ENCODE data around the gene ZNF619.
"Not testable (repeated sequence)": the region's sequence is repeated elsewhere in the genome, so short reads cannot be mapped to it uniquely, and the experiment has no call there.

Gene ZNF619

GRCh38 chr3:40455328-40455727 is 21.6 kb upstream of the ZNF619 start:
- peaks cover 18% of the 10 kb centered on the region for H3K36me3 ChIP-seq (ENCODE audit: control insufficient read depth, insufficient read depth, low read length)
- no peak overlapping the region for H3K4me3 ChIP-seq (ENCODE audit: low read depth, low read length)
- H3K4me1 ChIP-seq (ENCODE audit: control insufficient read depth, insufficient read depth, low read length): peaks cover 6% of the 10 kb centered on the region
- no peak overlapping the region for H3K9ac ChIP-seq (ENCODE audit: low read depth, low read length)
- no peaks in the 10 kb centered on the region for H3K27me3 ChIP-seq (ENCODE audit: control insufficient read depth, insufficient read depth, low read length)
- no peaks in the 10 kb centered on the region for H3K9me3 ChIP-seq (ENCODE audit: control insufficient read depth, insufficient read depth, low read length)

GRCh38 chr3:40456279-40456939 is 20.5 kb upstream of the ZNF619 start:
- Histone ChIP-seq H3K4me3 (ENCODE audit: low read depth, low read length) (peak overlapping the region; percentile 95), H3K36me3 (ENCODE audit: control insufficient read depth, insufficient read depth, low read length) (peaks cover 29% of the 10 kb centered on the region), H3K9ac (ENCODE audit: low read depth, low read length) (peak overlapping the region; percentile 66), H3K9me3 (ENCODE audit: control insufficient read depth, insufficient read depth, low read length) (no peaks in the 10 kb centered on the region), H3K4me1 (ENCODE audit: control insufficient read depth, insufficient read depth, low read length) (peaks cover 6% of the 10 kb centered on the region), H3K27me3 (ENCODE audit: control insufficient read depth, insufficient read depth, low read length) (no peaks in the 10 kb centered on the region)

GRCh38 chr3:40456940-40457823 is 19.7 kb upstream of the ZNF619 start, which contains the start of gene RPL14:
RPL14 (plus strand) TSS chr3:40457339; CDS start chr3:40457472, 133 bp downstream.
- Histone ChIP-seq H3K9ac (ENCODE audit: low read depth, low read length) (peak within 1 kb of the TSS; percentile 96), H3K9me3 (ENCODE audit: control insufficient read depth, insufficient read depth, low read length) (no peaks in the 10 kb centered on the region), H3K4me3 (ENCODE audit: low read depth, low read length) (peak within 1 kb of the TSS; percentile 95), H3K36me3 (ENCODE audit: control insufficient read depth, insufficient read depth, low read length) (peaks cover 31% of the 10 kb centered on the region), H3K4me1 (ENCODE audit: control insufficient read depth, insufficient read depth, low read length) (peaks cover 6% of the 10 kb centered on the region), H3K27me3 (ENCODE audit: control insufficient read depth, insufficient read depth, low read length) (no peaks in the 10 kb centered on the region)

GRCh38 chr3:40458473-40458872 is 18.4 kb upstream of the ZNF619 start:
- Histone ChIP-seq H3K4me1 (ENCODE audit: control insufficient read depth, insufficient read depth, low read length) (peaks cover 6% of the 10 kb centered on the region), H3K36me3 (ENCODE audit: control insufficient read depth, insufficient read depth, low read length) (peaks cover 33% of the 10 kb centered on the region)

GRCh38 chr3:40460481-40460880 is 16.4 kb upstream of the ZNF619 start:
- H3K4me1 ChIP-seq (ENCODE audit: control insufficient read depth, insufficient read depth, low read length); H3K9me3 ChIP-seq (ENCODE audit: control insufficient read depth, insufficient read depth, low read length); H3K27me3 ChIP-seq (ENCODE audit: control insufficient read depth, insufficient read depth, low read length); H3K4me3 ChIP-seq (ENCODE audit: low read depth, low read length); H3K9ac ChIP-seq (ENCODE audit: low read depth, low read length): not testable (repeated sequence)
- H3K36me3 ChIP-seq (ENCODE audit: control insufficient read depth, insufficient read depth, low read length): peaks cover 33% of the 10 kb centered on the region

More at GRCh38 chr3:40458473-40458872, 18.4 kb upstream of the ZNF619 start:
- Histone ChIP-seq H3K9ac (ENCODE audit: low read depth, low read length) (no peak overlapping the region), H3K27me3 (ENCODE audit: control insufficient read depth, insufficient read depth, low read length) (no peaks in the 10 kb centered on the region), H3K9me3 (ENCODE audit: control insufficient read depth, insufficient read depth, low read length) (no peaks in the 10 kb centered on the region), H3K4me3 (ENCODE audit: low read depth, low read length) (peak overlapping the region; percentile 95)

- Histone ChIP-seq H3K9ac (ENCODE audit: low read depth, low read length) (no peak overlapping the region), H3K27me3 (ENCODE audit: control insufficient read depth, insufficient read depth, low read length) (no peaks in the 10 kb centered on the region), H3K36me3 (ENCODE audit: control insufficient read depth, insufficient read depth, low read length) (peaks cover 33% of the 10 kb centered on the region), H3K4me3 (ENCODE audit: low read depth, low read length) (no peak overlapping the region), H3K9me3 (ENCODE audit: control insufficient read depth, insufficient read depth, low read length) (no peaks in the 10 kb centered on the region), H3K4me1 (ENCODE audit: control insufficient read depth, insufficient read depth, low read length) (peaks cover 6% of the 10 kb centered on the region)
Observed at GRCh38 chr3:40461161-40461560, 15.8 kb upstream of the ZNF619 start.

- not testable (repeated sequence) for H3K4me3 ChIP-seq (ENCODE audit: low read depth, low read length); H3K4me1 ChIP-seq (ENCODE audit: control insufficient read depth, insufficient read depth, low read length); H3K9ac ChIP-seq (ENCODE audit: low read depth, low read length); H3K9me3 ChIP-seq (ENCODE audit: control insufficient read depth, insufficient read depth, low read length); H3K27me3 ChIP-seq (ENCODE audit: control insufficient read depth, insufficient read depth, low read length)
- peaks cover 33% of the 10 kb centered on the region for H3K36me3 ChIP-seq (ENCODE audit: control insufficient read depth, insufficient read depth, low read length)
Observed at GRCh38 chr3:40462838-40463237, 14.1 kb upstream of the ZNF619 start.

GRCh38 chr3:40463579-40463978 is 13.3 kb upstream of the ZNF619 start:
- Histone ChIP-seq H3K27me3 (ENCODE audit: control insufficient read depth, insufficient read depth, low read length) (no peaks in the 10 kb centered on the region), H3K9ac (ENCODE audit: low read depth, low read length) (no peak overlapping the region), H3K9me3 (ENCODE audit: control insufficient read depth, insufficient read depth, low read length) (no peaks in the 10 kb centered on the region), H3K4me3 (ENCODE audit: low read depth, low read length) (no peak overlapping the region), H3K36me3 (ENCODE audit: control insufficient read depth, insufficient read depth, low read length) (peaks cover 28% of the 10 kb centered on the region), H3K4me1 (ENCODE audit: control insufficient read depth, insufficient read depth, low read length) (no peaks in the 10 kb centered on the region)

GRCh38 chr3:40464339-40465110 is 12.4 kb upstream of the ZNF619 start:
- no peak overlapping the region for H3K9ac ChIP-seq (ENCODE audit: low read depth, low read length)
- no peaks in the 10 kb centered on the region for H3K27me3 ChIP-seq (ENCODE audit: control insufficient read depth, insufficient read depth, low read length)
- no peaks in the 10 kb centered on the region for H3K9me3 ChIP-seq (ENCODE audit: control insufficient read depth, insufficient read depth, low read length)
- no peak overlapping the region for H3K4me3 ChIP-seq (ENCODE audit: low read depth, low read length)
- H3K4me1 ChIP-seq (ENCODE audit: control insufficient read depth, insufficient read depth, low read length): no peaks in the 10 kb centered on the region
- H3K36me3 ChIP-seq (ENCODE audit: control insufficient read depth, insufficient read depth, low read length): peaks cover 22% of the 10 kb centered on the region

- no peak overlapping the region for H3K4me3 ChIP-seq (ENCODE audit: low read depth, low read length)
- H3K4me1 ChIP-seq (ENCODE audit: control insufficient read depth, insufficient read depth, low read length): no peaks in the 10 kb centered on the region
- no peak overlapping the region for H3K9ac ChIP-seq (ENCODE audit: low read depth, low read length)
- H3K9me3 ChIP-seq (ENCODE audit: control insufficient read depth, insufficient read depth, low read length): no peaks in the 10 kb centered on the region
- peaks cover 18% of the 10 kb centered on the region for H3K36me3 ChIP-seq (ENCODE audit: control insufficient read depth, insufficient read depth, low read length)
- no peaks in the 10 kb centered on the region for H3K27me3 ChIP-seq (ENCODE audit: control insufficient read depth, insufficient read depth, low read length)
Observed at GRCh38 chr3:40465111-40465407, 11.9 kb upstream of the ZNF619 start.

GRCh38 chr3:40465456-40465855 is 11.5 kb upstream of the ZNF619 start:
- H3K9me3 ChIP-seq (ENCODE audit: control insufficient read depth, insufficient read depth, low read length): no peaks in the 10 kb centered on the region
- H3K36me3 ChIP-seq (ENCODE audit: control insufficient read depth, insufficient read depth, low read length): peaks cover 14% of the 10 kb centered on the region
- no peaks in the 10 kb centered on the region for H3K27me3 ChIP-seq (ENCODE audit: control insufficient read depth, insufficient read depth, low read length)
- H3K9ac ChIP-seq (ENCODE audit: low read depth, low read length): no peak overlapping the region
- H3K4me1 ChIP-seq (ENCODE audit: control insufficient read depth, insufficient read depth, low read length): no peaks in the 10 kb centered on the region
- no peak overlapping the region for H3K4me3 ChIP-seq (ENCODE audit: low read depth, low read length)
